B cell (primary cell): ENCODE measurements around the gene UBALD2. TPM values are rescaled to one million over a fixed set of nuclear protein-coding genes. Genes with fewer than 3 reads are reported as not detected.

Source experiments
- ATAC-seq: fragments of 200-7000 bp; cut with Tn5 transposase; one replicate; pipeline ENCODE4 v1.10.0; 2021; ENCODE audit warnings: low read depth, mild to moderate bottlenecking, moderate number of reproducible peaks, moderate library complexity
- CTCF ChIA-PET: fragments of 350-600 bp; sonication (Branson Sonifier 250); formaldehyde crosslinking; loops from one replicate; lab custom pipeline; 2021; ENCODE audit warnings: antibody characterized with exemption, inconsistent platforms; lab: Charles Lee
- POLR2A ChIA-PET: fragments of 350-600 bp; sonication (Branson Sonifier 250); formaldehyde crosslinking; loops from one replicate; lab custom pipeline; 2021; ENCODE audit warnings: antibody characterized with exemption; lab: Charles Lee
- DNase-seq: peaks from one replicate; pipeline ENCODE4 v3.0.0; 2013
- H2AFZ ChIP-seq: 2 replicates; pipeline ENCODE4 v1.6.1; 2012; ENCODE audit warnings: mild to moderate bottlenecking, low read depth, low read length; ENCODE audit not compliant: insufficient read depth, poor library complexity, severe bottlenecking
- H3K27ac ChIP-seq, 2 donors: 1 replicate in 1 of 2; 2 replicates in 1 of 2; pipeline ENCODE4 v1.5.1; 2012 to 2013; ENCODE audit warnings: low read length in 2 of 2, mild to moderate bottlenecking in 2 of 2, moderate library complexity in 1 of 2
- H3K27me3 ChIP-seq, 4 experiments: fragments of 200-600 bp in 1 of 4; sonication (generic) in 1 of 4; replicated peaks in 1 of 4; 1 replicate in 2 of 4; 2 replicates in 2 of 4; pipeline versions ENCODE4 v1.6.1 to v1.7.0; 2013 to 2016; ENCODE audit warnings: low read length in 3 of 4, mild to moderate bottlenecking in 2 of 4, mixed read lengths in 1 of 4, moderate library complexity in 1 of 4; ENCODE audit not compliant: insufficient read depth in 4 of 4, control insufficient read depth in 3 of 4; ENCODE audit errors: control extremely low read depth in 1 of 4
- H3K36me3 ChIP-seq, 2 experiments: replicated peaks in 1 of 2; 1 replicate in 1 of 2; 2 replicates in 1 of 2; pipeline versions ENCODE4 v1.6.1 to v1.7.1; 2013; ENCODE audit warnings: low read length in 1 of 2; ENCODE audit not compliant: insufficient read depth in 2 of 2, control insufficient read depth in 1 of 2; ENCODE audit errors: control extremely low read depth in 1 of 2, extremely low read depth in 1 of 2
- H3K4me1 ChIP-seq, 2 donors: fragments of 200-600 bp in 1 of 2; sonication (generic) in 1 of 2; 1 replicate in 1 of 2; 2 replicates in 1 of 2; pipeline versions ENCODE4 v1.5.1 to v1.6.1; 2013 to 2017; ENCODE audit warnings: low read length in 2 of 2; ENCODE audit not compliant: control insufficient read depth in 2 of 2, insufficient read depth in 2 of 2
- H3K4me2 ChIP-seq: replicated peaks from 2 replicates; pipeline ENCODE3; 2012; ENCODE audit warnings: mild to moderate bottlenecking, low read depth, low read length; ENCODE audit not compliant: poor library complexity, severe bottlenecking
- H3K4me3 ChIP-seq, 5 experiments: fragments of 200-600 bp in 1 of 5; sonication (generic) in 1 of 5; 1 replicate in 3 of 5; 2 replicates in 2 of 5; pipeline versions ENCODE4 v1.5.1 to v1.7.0; 2011 to 2016; ENCODE audit warnings: low read length in 4 of 5, mild to moderate bottlenecking in 4 of 5, low read depth in 2 of 5, control low read depth in 1 of 5, moderate library complexity in 1 of 5; ENCODE audit not compliant: insufficient read depth in 1 of 5; ENCODE audit errors: control extremely low read depth in 1 of 5, extremely low read depth in 1 of 5
- H3K79me2 ChIP-seq: fragments of 200-600 bp; sonication (generic); one replicate; pipeline ENCODE4 v1.6.0; 2016; ENCODE audit warnings: low read length; ENCODE audit not compliant: control insufficient read depth, insufficient read depth
- H3K9ac ChIP-seq: fragments of 200-600 bp; sonication (generic); 2 replicates; pipeline ENCODE4 v1.6.1; 2017; ENCODE audit warnings: mild to moderate bottlenecking, low read length, moderate library complexity
- H3K9me3 ChIP-seq, 3 donors: one replicate each; pipeline versions ENCODE4 v1.6.1 to v1.7.1; 2013; ENCODE audit warnings: low read length in 2 of 3; ENCODE audit not compliant: control insufficient read depth in 2 of 3, insufficient read depth in 1 of 3; ENCODE audit errors: control extremely low read depth in 1 of 3
- H4K20me1 ChIP-seq: 2 replicates; pipeline ENCODE4 v1.6.0; 2012; ENCODE audit warnings: mild to moderate bottlenecking, low read length; ENCODE audit not compliant: insufficient read depth, control insufficient read depth, poor library complexity, severe bottlenecking
- H3K27ac Mint-ChIP-seq: one replicate; pipeline ENCODE4 v1.8.0; 2021; ENCODE audit warnings: mixed read lengths
- H3K27me3 Mint-ChIP-seq: one replicate; pipeline ENCODE4 v1.8.0; 2021; ENCODE audit warnings: mixed read lengths
- H3K4me1 Mint-ChIP-seq: one replicate; pipeline ENCODE4 v1.8.0; 2021; ENCODE audit warnings: mixed read lengths
- H3K4me3 Mint-ChIP-seq: one replicate; pipeline ENCODE4 v1.8.0; 2021; ENCODE audit warnings: mixed read lengths
- H3K9me3 Mint-ChIP-seq: one replicate; pipeline ENCODE4 v1.8.0; 2022; ENCODE audit warnings: mixed read lengths; ENCODE audit not compliant: insufficient read depth
- EZH2 ChIP-seq: IDR thresholded peaks from 2 replicates; pipeline ENCODE4 v1.6.1; 2012; ENCODE audit warnings: borderline replicate concordance, low read depth, mild to moderate bottlenecking, moderate library complexity, low read length; ENCODE audit not compliant: insufficient read depth, poor library complexity, severe bottlenecking
- WGBS: methylation state at CpG from one replicate; pipeline ENCODE4 v1.1.5; 2013; ENCODE audit warnings: missing lambda C conversion rate; ENCODE audit not compliant: insufficient coverage; 5-methylcytosine and 5-hydroxymethylcytosine counted together
- intact Hi-C: fragments of 100-400 bp; cut with micrococcal nuclease; formaldehyde crosslinking; loops from one replicate; pipeline ENCODE4 v1.10.0; 2022
- polyA plus RNA-seq: library from polyadenylated mRNA; depleted of rRNA; stranded (reverse); fragments of >200 nt; gene quantifications from 2 replicates; pipeline ENCODE4 v1.2.3, GENCODE V29; 2012
- total RNA-seq, 2 donors: library from RNA; stranded (reverse); fragments of 120-200 nt in 1 of 2; gene quantifications; 1 replicate in 1 of 2; 2 replicates in 1 of 2; pipeline versions ENCODE4 v1.2.3 to v1.2.4, GENCODE V29; 2013 to 2022
- TF ChIP-seq, protein P1 (sequence below): fragments of 200-600 bp; IDR thresholded peaks from one replicate; pipeline ENCODE4 v1.8.0; 2022; ENCODE audit warnings: antibody characterized with exemption, mild to moderate bottlenecking

UBALD2 gene
- total and polyA plus RNA-seq, 2 donors (not counting 1 experiment from before 2014, with no cell fraction given), result 78.9 to 155 TPM

DNA sequence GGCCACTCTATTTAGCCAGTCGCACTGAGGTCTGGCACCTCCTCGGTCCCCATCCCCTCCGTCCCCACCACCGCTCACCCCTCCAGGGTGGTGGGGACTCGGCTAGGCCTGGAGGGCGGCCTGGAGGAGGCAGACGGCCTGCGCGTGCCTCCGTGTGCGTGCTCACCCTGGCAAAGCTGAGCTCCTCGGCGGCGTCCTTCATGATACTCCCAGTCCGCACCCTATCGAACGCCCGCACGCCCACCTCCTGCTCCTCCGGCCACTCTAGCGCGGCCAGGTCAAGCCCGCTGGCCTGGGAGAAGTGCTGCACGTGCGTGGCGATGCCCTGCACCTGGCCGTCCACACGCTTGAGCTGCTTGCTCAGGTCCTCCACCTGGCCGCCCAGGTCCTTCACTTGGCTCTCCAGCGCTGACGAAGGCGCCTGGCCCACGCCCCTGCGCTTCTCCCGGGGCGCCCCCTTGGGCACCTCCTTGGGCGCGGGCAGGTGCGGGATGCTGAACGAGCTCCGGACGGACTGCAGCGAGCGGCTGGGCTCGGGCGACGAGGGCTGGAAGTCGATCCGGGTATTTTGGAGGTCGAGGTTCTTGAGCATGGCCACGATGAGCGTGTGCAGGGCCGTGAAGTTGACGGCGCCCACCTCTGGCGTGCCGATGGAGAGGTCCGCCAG, 42.3 kb downstream of the UBALD2 start:
- Mint-ChIP-seq H3K9me3 (no peaks in the 10 kb centered on the region), H3K4me1 (peaks cover 3% of the 10 kb centered on the region), H3K4me3 (no peak overlapping the region), H3K27me3 (peaks cover 3% of the 10 kb centered on the region), H3K27ac (no peak overlapping the region)
- no peak overlapping the region for H2AFZ ChIP-seq
- no peak for TF ChIP-seq EZH2
- TF ChIP-seq, protein P1, sequence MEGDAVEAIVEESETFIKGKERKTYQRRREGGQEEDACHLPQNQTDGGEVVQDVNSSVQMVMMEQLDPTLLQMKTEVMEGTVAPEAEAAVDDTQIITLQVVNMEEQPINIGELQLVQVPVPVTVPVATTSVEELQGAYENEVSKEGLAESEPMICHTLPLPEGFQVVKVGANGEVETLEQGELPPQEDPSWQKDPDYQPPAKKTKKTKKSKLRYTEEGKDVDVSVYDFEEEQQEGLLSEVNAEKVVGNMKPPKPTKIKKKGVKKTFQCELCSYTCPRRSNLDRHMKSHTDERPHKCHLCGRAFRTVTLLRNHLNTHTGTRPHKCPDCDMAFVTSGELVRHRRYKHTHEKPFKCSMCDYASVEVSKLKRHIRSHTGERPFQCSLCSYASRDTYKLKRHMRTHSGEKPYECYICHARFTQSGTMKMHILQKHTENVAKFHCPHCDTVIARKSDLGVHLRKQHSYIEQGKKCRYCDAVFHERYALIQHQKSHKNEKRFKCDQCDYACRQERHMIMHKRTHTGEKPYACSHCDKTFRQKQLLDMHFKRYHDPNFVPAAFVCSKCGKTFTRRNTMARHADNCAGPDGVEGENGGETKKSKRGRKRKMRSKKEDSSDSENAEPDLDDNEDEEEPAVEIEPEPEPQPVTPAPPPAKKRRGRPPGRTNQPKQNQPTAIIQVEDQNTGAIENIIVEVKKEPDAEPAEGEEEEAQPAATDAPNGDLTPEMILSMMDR, result no peak
- H3K27me3 ChIP-seq, result no peaks in the 10 kb centered on the region
- no peak overlapping the region for H3K4me3 ChIP-seq
- H3K27ac ChIP-seq, result no peak overlapping the region
- ChIA-PET CTCF (interaction anchor here (0.6 to 1.6 kb wide), 2 partner anchors 17 to 90 kb away, joined by 3 to 6 read pairs; no protein-coding TSS in a partner anchor), POLR2A (no interaction called here)
- H3K4me2 ChIP-seq, result no peak overlapping the region
- ATAC-seq, result no peak
- intact Hi-C loops, result no loop called here
- no peak overlapping the region for H3K9ac ChIP-seq
- WGBS, result 97% methylated on average over 58 of the region's 58 CpGs
- H3K4me1 ChIP-seq, result no peaks in the 10 kb centered on the region
- no peaks in the 10 kb centered on the region for H4K20me1 ChIP-seq
- H3K9me3 ChIP-seq, result no peaks in the 10 kb centered on the region
- H3K36me3 ChIP-seq, result peaks cover 1 to 13% of the 10 kb centered on the region in 2 experiments
- DNase-seq, result no peak
- H3K79me2 ChIP-seq, result no peaks in the 10 kb centered on the region

DNA sequence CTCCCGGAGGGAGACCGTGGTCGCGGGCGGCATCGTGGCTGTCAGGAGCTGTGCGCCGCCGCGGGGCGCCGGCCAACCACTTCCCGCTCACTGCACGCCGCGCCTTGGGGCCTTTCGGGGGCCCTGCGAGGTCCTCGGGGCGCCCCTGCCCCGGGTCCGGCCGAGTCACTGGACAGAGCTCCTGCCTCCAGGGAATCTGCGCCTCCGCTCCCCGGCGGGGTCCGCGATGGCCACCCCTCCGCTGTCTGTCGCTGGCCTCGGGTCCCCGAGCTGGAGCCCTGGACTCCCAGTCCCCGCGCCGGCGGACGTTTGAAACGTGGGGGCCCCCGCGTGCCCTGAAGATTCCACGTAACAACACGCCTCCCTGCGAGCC, 42.8 kb downstream of the UBALD2 start, which contains the start of gene QRICH2:
Gene QRICH2 (minus strand): TSS at position 311 of the 373 bp plus-strand sequence. CDS start 278 bp downstream, at position 33.
- Mint-ChIP-seq H3K27ac (no peak within 1 kb of the TSS), H3K4me1 (peaks cover 3% of the 10 kb centered on the region), H3K27me3 (peaks cover 3% of the 10 kb centered on the region), H3K9me3 (no peaks in the 10 kb centered on the region), H3K4me3 (no peak within 1 kb of the TSS)
- DNase-seq (no peak), ATAC-seq (no peak)
- TF ChIP-seq EZH2, result no peak
- TF ChIP-seq, protein P1, result no peak
- ChIA-PET POLR2A (no interaction called here), CTCF (interaction anchor here (1.6 kb wide), 1 partner anchor 90 kb away, joined by 6 read pairs; no protein-coding TSS in a partner anchor)
- H3K4me2 ChIP-seq, result no peak within 1 kb of the TSS
- no peaks in the 10 kb centered on the region for H3K4me1 ChIP-seq
- H3K79me2 ChIP-seq, result no peaks in the 10 kb centered on the region
- 97% methylated on average over 41 of the region's 44 CpGs for WGBS
- no peak within 1 kb of the TSS for H3K9ac ChIP-seq
- H3K36me3 ChIP-seq, result peaks cover 1 to 18% of the 10 kb centered on the region in 2 experiments
- H3K27me3 ChIP-seq, result no peaks in the 10 kb centered on the region
- intact Hi-C loops, result no loop called here
- H3K9me3 ChIP-seq, result no peaks in the 10 kb centered on the region
- no peaks in the 10 kb centered on the region for H4K20me1 ChIP-seq
- H2AFZ ChIP-seq, result no peak within 1 kb of the TSS
- no peak within 1 kb of the TSS for H3K27ac ChIP-seq
- no peak within 1 kb of the TSS for H3K4me3 ChIP-seq
